HG03439 (cell line): ENCODE data around the gene CYBC1.

Experiments
- ATAC-seq: cut with Tn5 transposase; IDR thresholded peaks from one replicate; pipeline ENCODE4 v1.9.1; 2021; ENCODE audit warnings: mild to moderate bottlenecking, moderate library complexity; ENCODE audit not compliant: unreplicated experiment

CYBC1 gene

DNA sequence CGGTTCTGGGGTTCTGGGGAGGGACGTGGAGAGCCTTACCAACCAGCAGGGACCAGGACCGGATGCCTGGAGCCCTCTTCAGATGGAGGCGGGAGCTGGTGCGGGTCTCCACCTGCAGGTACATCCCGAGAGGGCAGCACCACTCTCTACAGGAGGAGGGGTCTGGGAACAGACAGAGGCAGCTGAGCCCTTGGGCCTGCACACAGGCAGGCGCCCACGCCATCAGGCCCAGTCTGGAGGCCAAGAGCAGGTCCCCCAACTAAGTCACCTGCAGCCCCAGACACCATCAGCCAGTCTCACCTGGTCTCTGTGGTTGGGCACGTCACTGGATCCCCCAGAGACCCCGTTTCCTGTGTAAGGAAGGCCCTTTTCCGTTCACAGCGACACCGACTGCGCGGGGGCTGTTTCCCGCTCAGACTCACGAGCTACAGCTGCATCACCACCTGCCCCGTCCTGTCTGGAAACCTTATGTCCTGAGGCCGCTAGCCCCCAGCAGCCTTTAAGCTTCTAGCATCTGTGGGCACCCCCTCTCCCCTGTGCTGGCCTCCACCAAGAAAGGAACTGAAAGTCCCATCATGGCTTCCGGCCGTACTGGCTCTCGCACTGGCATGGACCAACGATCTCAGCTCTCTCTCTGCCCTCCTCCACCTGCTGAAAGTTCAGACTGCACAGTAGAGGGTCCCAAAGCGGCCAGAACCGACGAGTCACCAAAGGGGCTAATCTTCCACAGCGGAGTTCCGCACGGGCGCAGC, 1.2 kb downstream of the CYBC1 start:
- ATAC-seq = peak; percentile 49

DNA sequence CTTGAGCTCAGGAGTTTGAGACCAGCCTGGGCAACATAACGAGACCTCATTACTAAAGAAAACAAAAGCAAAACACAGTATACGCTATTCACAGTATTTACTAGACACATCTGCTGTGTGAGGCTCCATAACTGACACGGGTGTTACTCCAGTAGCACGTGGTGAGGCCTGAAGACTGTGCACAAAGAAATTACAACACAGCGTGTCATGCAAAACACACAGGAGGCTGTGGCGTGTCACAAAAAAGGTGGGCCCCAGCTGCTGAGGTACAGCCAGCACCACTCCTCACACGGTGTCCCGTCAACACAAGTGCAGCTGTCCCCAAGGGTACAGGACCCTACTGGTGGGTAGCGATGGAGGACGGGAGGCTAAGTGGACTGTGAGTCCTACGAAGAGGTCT, 2.7 kb downstream of the CYBC1 start:
- ATAC-seq = no peak

DNA sequence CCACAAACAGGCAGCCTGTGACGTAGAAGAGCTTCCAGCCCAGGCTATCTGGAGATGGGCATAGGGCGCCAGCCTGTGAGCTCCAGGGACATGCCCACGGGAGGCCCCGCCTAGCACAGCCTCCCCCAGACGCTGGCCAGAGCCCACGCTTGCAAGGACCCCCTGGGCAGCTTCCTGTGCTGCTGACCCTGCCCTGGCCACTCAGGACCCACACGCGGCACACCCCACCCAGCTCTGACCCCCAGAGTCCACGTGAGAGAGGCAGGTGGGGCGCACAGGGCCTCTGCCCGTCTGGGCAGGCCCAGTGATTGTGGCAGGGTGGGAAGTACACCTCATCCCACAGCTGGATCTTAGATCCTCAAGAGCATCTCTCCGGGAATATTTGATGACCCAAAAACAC, 3.9 kb downstream of the CYBC1 start:
- no peak for ATAC-seq

DNA sequence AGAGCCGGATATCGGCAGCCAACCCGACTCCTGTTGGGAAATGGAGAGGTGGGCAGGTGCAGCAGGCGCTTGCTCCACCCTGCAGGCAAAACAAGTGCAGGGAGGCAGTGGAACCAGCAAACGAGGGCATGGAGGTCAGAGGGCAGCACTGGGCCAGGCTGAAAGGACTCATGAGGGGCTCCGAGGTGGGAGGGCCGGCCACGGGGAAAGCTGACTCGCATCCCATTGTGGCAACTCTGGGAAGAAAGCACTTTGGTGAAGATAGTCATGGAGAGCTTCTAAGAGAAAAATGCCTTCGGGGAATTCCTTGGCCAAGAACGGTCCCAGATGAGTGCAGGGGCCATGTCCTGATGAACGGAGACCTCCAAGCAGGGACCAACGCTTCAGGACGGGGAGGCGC, 4.4 kb downstream of the CYBC1 start:
- no peak for ATAC-seq

DNA sequence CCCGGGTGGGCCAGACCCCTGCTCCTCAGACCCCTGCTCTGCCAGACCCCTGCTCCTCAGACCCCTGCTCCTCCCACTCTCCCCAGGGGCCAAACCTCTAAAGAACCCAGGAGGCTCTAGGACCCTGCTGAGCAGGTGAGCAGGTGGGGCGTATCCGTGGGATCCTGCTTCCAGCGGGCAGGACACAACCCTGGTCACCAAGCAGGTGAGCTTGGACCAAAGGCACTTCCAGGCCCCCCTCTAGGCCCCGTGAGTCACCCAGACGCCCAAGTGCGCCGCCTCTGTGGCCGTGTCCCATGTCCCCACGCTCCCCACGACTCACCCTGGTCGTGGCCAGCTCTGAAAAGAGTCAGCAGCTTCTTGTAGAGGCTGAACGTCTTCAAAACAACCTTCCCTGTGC, 5.0 kb downstream of the CYBC1 start:
- ATAC-seq = no peak

DNA sequence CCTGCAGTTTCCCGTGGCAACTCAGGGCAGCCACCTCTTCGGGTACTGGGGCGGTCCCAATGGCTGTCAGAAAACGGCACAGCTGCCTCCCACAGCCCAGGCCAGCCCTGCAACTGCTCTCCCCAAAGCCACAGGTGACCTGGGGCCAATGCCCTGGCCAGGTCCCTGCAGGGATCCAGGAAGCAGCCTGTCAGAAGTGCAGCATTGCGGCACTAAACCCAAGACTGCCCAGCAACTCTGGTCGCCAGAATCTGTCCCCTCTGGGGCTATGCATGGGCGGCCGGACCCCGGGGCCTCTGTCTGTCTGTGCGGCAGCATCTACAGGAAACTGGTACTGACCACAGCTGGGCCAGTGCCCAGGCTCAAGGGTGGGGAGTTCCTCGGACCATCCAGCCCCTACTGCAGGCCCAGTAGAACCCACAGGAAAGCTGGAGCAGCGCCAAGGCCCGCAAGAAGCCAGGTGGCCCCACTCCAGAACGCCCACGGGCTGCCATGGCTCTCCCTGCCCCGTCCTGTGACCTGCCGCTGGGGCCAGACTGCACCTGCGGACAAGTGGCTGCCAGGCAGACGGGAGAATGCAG, 5.5 kb downstream of the CYBC1 start:
- no peak for ATAC-seq

DNA sequence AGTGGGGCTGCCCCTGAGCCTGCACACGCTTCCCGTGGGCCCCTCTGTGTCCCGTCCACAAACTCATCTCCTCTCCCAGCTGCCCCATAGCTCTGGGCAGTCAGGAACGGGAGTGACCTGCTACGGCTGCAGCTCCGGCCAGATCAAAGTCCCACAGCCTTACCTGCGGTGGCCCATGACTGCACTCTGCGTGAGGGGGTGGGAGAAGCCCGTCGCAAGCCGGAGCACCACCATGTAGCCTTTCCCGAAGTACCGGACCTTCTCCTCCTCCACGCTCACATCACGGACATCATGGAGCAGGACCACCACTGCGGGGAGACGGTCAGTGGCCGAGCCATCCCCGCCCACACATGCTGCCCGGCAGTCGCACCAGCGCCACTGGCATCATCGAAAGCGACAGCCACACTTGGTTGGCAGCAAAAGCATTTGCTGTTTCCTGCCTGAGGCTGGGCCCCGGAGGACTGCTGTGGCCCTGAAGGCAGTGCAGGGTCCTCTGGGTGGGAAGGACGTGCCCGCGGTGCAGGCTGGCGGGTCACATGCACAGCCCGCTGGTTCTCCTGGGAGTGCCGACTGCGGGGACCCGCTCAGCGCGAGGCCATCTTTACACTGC, 6.2 kb downstream of the CYBC1 start:
- ATAC-seq = no peak

DNA sequence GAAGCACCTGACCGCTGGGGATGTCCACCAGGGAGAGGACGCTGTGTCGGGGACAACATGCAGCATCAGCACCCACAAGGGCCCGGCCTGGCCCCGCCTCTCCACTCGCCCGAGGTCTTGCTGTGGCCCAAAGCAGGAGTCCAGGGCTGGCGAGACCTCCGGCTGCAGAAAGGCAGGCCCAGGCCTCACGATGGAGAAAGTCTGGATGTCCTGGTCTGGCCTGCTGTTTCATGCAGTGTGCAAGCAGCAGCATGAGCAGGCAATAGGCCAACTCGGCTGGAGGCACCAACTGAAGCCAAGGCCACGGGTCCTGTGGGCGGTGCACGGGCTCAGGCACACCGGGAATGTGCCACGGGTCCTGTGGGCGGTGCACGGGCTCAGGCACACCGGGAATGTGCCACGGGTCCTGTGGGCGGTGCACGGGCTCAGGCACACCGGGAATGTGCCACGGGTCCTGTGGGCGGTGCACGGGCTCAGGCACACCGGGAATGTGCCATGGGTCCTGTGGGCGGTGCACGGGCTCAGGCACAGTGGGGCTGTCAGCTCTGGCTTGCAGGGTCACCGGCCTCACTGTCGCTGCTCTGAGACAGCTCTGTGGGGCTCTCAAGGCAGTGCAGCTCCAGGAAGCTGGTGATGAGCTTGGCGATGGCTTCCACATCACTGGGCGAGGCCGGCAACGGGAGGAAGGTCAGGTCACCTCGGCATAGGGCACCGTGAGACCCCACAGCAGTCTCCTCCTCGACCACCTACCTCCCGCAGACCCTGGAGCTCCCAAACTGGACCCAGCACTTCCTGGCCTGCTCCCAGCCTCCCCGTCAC, 6.9 kb downstream of the CYBC1 start:
- ATAC-seq = no peak

DNA sequence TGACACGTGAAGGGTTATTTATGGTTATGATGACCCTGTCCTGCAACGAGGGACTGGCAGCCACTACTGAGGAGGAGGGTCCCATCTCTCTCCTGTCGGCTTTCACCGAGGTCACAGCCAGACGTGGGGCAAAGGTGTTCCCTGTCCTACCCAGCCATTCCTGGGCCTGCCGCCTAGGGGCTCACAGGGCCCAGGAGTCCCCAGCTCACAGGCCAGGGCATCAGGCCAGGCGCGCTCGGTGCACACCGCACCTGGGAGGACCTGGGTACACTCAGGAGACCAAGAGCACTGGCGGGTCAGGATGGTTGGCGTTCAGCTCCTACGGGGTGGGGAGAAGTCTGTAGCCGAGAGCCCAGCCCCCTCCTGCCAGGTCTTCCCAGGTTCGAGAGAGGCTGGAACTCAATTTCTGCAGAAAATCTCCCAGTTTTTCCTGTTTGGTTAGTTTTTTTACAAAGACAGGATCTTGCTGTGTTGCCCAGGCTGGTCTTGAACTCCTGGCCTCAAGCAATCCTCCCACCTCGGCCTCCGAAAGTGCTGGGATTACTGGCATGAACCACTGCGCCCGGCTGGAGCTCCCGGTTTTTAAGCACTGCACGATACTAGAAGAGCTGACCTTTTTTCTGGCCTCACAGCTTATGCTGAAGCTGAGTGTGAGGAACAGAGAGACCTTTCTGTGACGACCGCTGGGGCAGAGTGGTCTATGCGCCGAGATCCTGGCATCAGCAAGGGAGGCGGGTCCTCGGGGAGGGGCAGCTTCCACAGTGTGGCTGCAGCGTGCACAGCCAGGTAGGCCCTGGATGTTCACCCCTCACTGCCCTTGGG, 7.7 kb downstream of the CYBC1 start:
- ATAC-seq = no peak

DNA sequence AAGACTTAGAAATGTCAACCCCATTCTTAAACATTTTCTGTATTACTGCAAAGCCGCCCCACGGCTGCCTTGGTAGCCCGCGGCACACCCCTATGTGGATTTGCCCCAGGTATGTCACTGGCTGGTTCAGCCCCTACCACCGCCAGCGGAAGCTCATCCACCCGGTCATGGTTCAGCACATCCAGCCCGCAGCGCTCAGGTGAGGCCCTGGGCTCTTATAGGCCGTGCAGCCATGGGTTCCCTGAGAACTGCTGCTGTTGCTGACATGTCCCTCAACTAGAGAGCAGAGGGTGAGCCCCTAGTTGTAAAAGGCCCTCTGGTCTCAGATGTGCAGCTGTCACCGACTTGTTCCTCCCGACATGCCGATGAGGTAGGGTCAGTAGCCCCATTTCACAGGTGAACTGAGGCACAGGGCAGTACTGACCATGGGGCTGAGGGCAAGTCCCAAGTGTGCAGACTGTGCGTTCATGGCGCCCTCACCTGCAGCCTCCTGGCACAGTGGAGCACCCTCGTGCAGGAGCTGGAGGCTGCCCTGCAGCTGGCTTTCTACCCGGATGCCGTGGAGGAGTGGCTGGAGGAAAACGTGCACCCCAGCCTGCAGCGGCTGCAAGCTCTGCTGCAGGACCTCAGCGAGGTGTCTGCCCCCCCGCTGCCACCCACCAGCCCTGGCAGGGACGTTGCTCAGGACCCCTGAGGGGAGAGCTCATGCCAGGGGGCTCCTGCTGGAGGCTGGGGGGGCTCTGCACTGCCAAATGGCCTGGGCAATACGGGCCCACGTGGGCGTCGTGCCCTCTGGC, 8.7 kb downstream of the CYBC1 start:
- no peak for ATAC-seq

DNA sequence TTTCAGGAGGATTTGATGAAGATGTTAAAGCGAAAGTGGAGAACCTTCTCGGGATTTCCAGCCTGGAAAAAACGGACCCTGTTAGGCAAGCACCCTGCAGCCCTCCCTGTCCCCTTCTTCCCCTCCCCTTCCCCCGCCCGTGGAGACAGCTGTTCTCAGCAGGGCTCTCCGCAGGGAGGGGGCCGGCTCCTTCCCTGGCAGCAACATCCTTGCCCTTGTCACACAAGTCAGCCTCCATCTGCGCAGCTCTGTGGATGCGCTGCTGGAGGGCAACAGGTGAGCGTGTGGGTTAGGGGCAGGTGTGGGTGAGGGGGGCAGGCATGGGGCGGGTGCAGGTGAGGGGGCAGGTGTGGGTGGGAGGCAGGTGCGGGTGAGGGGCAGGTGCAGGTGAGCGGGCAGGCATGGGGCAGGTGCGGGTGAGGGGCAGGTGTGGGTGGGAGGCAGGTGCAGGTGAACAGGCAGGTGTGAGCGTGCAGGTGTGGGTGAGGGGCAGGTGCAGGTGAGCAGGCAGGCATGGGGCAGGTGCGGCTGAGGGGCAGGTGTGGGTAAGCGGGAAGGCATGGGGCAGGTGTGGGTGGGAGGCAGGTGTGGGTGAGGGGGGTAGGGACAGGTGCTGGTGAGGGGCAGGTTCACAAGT, 9.4 kb downstream of the CYBC1 start:
- ATAC-seq = no peak

DNA sequence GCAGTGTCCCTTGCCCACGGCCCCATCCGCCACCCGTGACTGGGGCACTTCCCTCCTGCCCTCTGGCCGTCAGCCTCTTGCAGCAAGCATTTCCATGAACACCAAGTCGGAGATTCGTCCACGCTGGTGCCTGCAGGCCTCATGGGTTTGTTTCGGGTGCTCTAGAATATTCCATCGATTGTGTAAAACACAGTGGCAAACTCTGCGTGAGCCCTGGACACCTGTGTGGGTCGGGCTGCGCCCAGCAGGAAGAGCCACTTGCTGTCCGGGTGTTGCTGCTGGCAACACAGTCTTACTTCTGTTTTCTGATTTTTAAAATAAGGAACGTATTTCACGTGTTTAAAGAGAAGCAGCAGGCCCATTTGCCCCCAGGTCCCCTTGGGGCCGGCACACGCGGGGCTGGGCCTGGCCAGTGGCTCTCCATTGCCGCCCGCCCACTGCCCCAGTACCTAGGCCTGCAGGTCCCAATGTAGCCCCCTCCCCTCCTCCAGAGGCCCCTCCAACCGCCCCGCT, 10.0 kb downstream of the CYBC1 start:
- ATAC-seq = no peak

DNA sequence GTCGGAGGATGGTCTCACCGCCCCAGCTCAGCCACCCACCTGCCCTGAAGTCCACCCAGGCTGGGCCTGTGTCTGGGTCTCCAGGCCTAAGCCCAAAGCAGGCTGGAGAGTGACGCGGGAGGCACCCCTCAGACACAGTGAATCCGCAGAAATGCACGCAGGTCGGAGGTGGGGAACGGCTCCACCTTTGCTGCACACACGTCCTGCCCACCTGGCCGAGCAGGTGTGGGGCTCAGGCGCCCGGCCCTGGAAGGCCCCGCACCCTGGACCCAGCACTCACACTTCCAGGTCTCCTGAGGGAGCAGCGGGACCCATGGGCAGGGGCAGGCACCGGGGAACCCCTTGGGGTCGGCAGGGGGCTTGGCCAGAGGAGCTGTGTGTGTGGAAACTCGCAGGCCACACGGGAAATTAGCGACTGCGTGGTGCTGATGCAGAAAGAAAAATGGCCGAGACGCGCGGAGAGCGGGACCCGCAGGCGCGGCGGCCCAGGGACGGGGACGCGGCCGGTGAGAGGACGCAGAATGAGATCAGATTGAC, 10.7 kb downstream of the CYBC1 start:
- no peak for ATAC-seq

DNA sequence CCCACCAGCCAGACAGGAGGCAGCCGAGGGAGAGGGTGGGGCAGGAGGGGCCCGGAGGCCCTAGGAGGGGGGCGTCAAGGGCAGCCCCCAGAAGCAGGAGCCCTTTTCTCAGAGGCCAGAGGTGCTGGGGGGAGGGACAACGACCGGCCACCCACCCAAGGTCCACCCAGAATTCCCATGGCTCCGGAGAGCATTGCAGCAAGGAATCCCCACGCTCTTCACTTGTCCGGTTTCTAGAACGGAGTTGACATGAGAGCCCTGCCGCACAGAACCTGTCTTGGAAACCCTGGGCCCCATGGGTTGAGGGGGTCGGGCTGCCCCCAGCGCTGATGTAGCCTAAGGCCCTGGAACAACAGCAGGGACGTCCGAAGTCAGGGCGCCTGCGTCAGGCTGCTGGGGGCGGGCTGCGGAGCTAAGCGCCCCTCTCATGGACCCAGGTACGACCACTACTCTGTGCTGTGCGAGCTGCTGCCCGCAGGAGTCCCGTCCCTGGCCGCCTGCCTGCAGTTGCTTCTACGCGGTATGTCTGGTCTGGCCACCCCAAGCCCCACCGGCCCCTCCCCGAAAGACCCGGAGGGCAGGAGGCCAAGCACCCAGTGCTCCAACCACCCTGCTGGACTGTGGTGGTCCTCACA, 11.2 kb downstream of the CYBC1 start:
- ATAC-seq = no peak

DNA sequence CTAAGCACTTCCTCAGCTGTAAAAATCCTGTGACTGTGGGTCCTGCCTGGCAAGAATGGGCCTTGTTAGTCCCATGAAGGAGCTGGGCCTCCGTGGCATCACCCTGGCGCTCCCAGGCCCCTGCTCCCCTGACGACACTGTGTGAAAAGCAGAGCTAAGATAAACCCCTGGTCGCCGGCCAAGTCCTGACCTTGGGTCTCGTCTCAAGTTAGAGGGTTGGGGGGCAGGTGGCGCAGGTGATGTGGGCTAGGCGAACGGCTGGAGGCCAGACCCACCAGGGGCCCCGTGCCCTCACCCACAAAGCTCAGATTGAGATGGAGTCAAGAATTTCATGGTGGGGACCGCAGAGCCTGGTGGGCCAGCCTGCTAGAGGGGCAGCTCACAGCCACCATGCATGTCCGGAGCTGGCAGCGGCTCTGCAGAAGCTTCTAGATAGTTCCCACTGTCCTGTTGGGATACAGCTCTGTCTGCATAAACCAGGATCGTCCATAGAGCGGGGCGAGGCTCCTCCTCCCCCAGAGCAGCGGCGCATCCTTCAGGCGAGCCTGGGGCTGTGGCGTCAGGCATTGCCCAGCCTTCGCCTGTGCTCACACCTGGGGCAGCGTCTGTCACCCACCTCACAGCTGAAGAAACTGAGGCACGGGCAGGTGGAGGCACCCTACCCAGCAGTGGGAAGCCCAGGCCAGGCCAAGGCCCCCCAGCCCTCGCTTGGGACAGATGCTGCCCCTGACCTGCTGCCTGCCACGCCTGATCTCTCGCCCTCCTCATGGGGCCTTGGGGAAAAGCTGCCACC, 12.0 kb downstream of the CYBC1 start:
- no peak for ATAC-seq

DNA sequence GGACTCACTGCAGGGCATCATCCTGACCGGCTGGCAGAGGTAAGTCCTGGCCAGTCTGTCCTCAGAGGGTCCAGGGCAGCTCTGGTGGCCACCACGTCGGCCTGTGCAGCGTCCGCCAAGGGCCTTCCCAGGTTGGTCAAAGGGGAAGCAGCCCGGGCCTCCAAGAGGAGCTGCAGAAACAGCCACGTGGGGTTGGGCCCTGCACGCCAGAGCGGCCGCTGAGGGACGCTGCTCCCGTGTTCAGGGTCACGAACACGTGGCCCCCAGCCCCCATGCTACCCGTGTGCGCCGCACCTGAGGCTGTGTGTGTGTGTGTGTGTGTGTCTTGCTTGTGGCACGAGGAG, 13.3 kb downstream of the CYBC1 start:
- no peak for ATAC-seq

DNA sequence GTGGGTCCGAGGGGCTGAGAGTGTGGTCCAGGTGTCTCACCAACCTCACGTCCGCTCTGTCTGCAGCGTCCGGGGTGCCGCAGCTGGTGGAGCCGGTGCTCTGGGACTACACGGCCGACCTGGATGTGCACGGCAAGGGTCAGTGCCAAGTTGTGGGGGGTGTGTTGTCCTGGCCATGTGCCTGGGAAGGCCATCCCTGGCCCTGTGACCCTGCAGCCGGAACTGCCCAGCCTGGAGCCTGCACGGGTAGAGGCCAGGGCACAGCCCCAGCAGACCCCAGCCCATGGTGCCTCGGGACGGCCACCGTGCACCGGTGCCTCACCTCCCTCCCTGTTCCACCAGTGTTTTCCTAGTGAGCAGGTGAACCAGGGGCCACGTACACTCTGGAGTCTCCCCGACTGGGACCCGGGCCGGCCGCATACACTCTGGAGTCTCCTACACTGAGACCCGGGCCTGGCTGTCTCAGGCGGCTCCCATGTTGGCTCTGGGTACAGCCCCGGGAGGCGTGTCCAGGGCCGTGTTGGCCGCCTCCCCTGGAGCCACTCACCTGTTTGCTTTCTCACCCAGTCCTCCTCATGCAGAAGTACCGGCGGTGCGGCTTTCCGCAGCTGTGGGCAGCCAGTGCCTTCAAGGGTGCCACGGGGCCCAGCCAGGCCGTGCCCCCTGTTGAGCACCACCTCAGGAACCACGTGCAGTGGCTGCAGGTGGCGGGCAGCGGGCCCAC, 13.8 kb downstream of the CYBC1 start:
- ATAC-seq = no peak
